Colonic mucosa (tissue), 2 donors: ENCODE results near the gene SERP2. TPM values are rescaled to one million over a fixed set of nuclear protein-coding genes. Genes with fewer than 3 reads are reported as not detected.

ENCODE experiments used
- total RNA-seq, 2 donors: library from RNA; stranded (reverse); fragmentation: NEBNext Ultra II Directional in 1 of 2; extraction: Animal tissue kit (Norgen Biotek cat#: 25700) in 1 of 2; gene quantifications; one replicate each; pipeline ENCODE4 v1.2.1, GENCODE V29; 2021
- donor health status: DM: no; HTN: no; CAD: no.
- donor health status: DM: no; HTN: no; CAD: no.

SERP2 gene
- total RNA-seq, 2 donors from 2014 or later, result 1.6 to 2.7 TPM

Other genes starting within 250 kb of the SERP2 start
- gene TSC22D1, start 202.5 kb downstream of the SERP2 start, total RNA-seq, result 100 to 1,000 TPM; 137 to 231 TPM